ENCODE data around the gene GPR180. TPM values are rescaled to one million over a fixed set of nuclear protein-coding genes. Genes with fewer than 3 reads are reported as not detected.
"Not testable (repeated sequence)": the region's sequence is repeated elsewhere in the genome, so short reads cannot be mapped to it uniquely, and the experiment has no call there.

GPR180 gene
- total RNA-seq, 2 experiments from 2014 or later = 5.3 to 5.4 TPM

DNA sequence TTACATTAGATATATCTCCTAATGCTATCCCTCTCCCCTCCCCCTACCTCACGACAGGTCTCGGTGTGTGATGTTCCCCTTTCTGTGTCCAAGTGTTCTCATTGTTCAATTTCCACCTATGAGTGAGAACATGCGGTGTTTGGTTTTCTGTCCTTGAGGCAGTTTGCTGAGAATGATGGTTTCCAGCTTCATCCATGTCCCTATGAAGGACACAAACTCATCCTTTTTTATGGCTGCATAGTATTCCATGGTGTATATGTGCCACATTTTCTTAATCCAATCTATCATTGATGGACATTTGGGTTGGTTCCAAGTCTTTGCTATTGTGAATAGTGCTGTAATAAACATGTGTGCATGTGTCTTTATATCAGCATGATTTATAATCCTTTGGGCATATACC lies 36.0 kb downstream of the GPR180 start:
- H3K27ac Mint-ChIP-seq, H3K9me3 Mint-ChIP-seq: not testable (repeated sequence)

DNA sequence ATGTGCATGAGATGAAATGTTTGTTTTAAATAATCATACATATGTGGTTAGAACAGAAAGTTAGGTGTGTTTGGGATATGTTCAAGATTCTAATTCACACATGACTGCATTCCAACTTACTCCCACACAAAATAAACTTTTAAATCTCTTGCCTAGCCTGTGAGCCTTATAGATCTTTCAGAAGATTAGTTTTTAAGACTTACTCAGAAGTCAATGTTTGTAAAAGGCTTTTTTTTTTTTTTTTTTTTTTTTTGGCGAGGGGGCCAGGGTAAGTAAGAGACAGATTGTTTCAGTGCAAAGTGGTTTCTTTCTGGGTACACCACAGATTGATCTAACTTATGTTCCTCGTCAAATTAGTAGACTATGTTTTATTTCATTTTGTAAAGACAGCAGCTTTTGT lies 39.1 kb downstream of the GPR180 start:
- no peaks in the 10 kb centered on the region for H3K9me3 Mint-ChIP-seq
- H3K4me3 Mint-ChIP-seq = no peak overlapping the region
- POLR2A ChIA-PET = no interaction called here
- H3K4me1 Mint-ChIP-seq = no peaks in the 10 kb centered on the region
- no peak for DNase-seq
- H3K27me3 Mint-ChIP-seq = peaks cover 7% of the 10 kb centered on the region
- no peaks in the 10 kb centered on the region for H3K36me3 Mint-ChIP-seq
- no peak overlapping the region for H3K27ac Mint-ChIP-seq
- no peak for ATAC-seq (ENCODE audit: low read depth)

More for the DNA sequence above, 36.0 kb downstream of the GPR180 start:
- H3K4me1 Mint-ChIP-seq; DNase-seq; H3K4me3 Mint-ChIP-seq; H3K36me3 Mint-ChIP-seq; H3K27me3 Mint-ChIP-seq; ATAC-seq (ENCODE audit: low read depth); POLR2A ChIA-PET: not testable (repeated sequence)

DNA sequence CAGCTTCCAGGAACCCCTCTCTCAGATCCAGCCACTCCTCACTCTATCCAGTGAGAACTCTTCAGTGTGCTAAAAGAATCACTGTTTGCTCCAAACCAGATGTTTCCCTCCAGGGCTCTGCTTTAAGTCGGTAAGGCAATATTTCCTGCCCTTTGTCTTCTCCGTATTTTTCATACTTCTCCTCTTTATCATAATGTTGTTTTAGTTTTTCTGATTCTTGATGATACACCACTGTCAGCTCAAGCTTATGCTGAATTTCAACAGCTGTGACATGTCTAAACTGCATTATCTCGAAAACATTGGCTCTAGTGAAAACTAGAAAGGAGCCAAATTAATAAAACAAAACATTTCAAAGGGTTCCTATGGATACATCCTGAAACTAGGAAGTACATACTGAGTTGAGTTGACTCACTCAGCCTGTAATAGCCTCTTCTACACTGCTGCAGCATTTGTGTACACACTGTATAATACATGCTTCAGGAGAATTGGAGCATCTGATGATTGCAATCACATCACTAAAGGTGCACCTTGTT lies 39.8 kb downstream of the GPR180 start:
- Mint-ChIP-seq H3K36me3 (no peaks in the 10 kb centered on the region), H3K4me1 (no peaks in the 10 kb centered on the region), H3K27ac (no peak overlapping the region), H3K27me3 (peaks cover 7% of the 10 kb centered on the region), H3K4me3 (no peak overlapping the region), H3K9me3 (no peaks in the 10 kb centered on the region)
- DNase-seq (no peak), ATAC-seq (ENCODE audit: low read depth) (no peak)
- POLR2A ChIA-PET = no interaction called here

DNA sequence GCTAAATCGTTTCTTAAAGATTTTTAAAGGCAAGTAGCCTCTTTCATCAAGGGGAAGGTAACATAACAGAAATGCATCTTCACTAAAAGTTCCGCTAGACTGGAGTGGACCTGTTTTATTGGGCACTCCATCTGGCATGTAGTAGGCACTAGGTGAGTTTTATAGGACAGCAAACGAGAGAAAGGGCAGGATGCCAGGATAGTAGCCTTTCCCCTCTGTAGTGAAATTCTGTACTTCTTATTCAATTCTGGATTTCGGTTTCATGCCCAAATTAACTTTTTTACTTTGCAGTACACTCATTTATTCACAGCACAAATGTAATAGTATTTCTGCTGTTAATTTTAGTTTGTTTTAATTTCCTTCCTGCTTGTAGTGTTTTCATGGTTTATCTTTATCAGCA lies 45.2 kb downstream of the GPR180 start:
- Mint-ChIP-seq H3K4me3 (no peak overlapping the region), H3K4me1 (peaks cover 2% of the 10 kb centered on the region), H3K36me3 (no peaks in the 10 kb centered on the region), H3K9me3 (no peaks in the 10 kb centered on the region), H3K27me3 (peaks cover 4% of the 10 kb centered on the region), H3K27ac (no peak overlapping the region)
- ATAC-seq (ENCODE audit: low read depth) (no peak), DNase-seq (no peak)
- POLR2A ChIA-PET = no interaction called here

DNA sequence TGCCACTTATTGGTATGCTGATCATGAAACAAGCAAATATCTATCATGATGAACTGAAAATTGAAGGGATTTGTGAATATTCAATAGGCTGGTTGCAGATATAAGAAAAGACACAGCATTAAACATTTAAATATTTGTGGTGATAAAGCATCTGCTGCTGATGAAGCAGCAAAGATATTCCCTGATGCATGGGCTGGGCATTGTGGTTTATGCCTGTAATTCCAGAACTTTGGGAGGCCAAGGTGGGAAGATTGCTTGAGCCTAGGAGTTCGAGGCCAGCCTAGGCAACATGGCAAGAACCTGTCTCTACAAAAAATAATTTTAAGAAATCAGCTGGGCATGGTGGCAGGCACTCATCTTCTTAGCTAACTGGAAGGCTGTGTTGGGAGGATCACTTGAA lies 54.5 kb downstream of the GPR180 start:
- H3K9me3 Mint-ChIP-seq = no peaks in the 10 kb centered on the region

DNA sequence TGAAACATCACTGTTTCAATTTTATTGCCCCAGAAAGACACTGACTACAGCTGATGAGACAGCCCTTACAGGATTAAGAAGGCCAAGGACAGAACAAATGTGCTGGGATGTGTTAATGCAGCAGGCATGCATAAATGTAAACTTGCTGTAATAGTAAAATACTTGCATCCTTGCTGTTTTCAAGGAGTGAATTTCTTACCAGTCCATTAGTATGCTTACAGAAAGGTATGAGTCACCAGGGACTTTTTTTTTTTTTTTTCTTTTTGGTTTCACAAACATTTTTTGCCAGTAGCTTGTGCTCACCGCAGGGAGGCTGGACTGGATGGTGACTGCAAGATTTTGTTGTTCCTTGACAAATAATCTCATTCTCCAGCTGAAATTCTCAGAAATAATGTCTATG lies 55.1 kb downstream of the GPR180 start:
- POLR2A ChIA-PET = no interaction called here
- peaks cover 20% of the 10 kb centered on the region for H3K27me3 Mint-ChIP-seq
- no peak for ATAC-seq (ENCODE audit: low read depth)
- H3K4me3 Mint-ChIP-seq = no peak overlapping the region
- H3K27ac Mint-ChIP-seq = no peak overlapping the region
- no peaks in the 10 kb centered on the region for H3K9me3 Mint-ChIP-seq
- H3K36me3 Mint-ChIP-seq = no peaks in the 10 kb centered on the region
- no peaks in the 10 kb centered on the region for H3K4me1 Mint-ChIP-seq
- DNase-seq = no peak

More for the DNA sequence above, 54.5 kb downstream of the GPR180 start:
- Mint-ChIP-seq H3K36me3 (no peaks in the 10 kb centered on the region), H3K4me3 (no peak overlapping the region), H3K27ac (no peak overlapping the region), H3K4me1 (no peaks in the 10 kb centered on the region), H3K27me3 (peaks cover 17% of the 10 kb centered on the region)
- POLR2A ChIA-PET = no interaction called here
- ATAC-seq (ENCODE audit: low read depth) = no peak
- DNase-seq = no peak

- H3K27me3 Mint-ChIP-seq = peaks cover 23% of the 10 kb centered on the region
- H3K4me3 Mint-ChIP-seq = no peak overlapping the region
- no peak for DNase-seq
- no peaks in the 10 kb centered on the region for H3K9me3 Mint-ChIP-seq
- peaks cover under 1% of the 10 kb centered on the region for H3K4me1 Mint-ChIP-seq
- ATAC-seq (ENCODE audit: low read depth) = no peak
- POLR2A ChIA-PET = no interaction called here
- H3K36me3 Mint-ChIP-seq = no peaks in the 10 kb centered on the region
- no peak overlapping the region for H3K27ac Mint-ChIP-seq
These were observed 55.5 kb downstream of the GPR180 start for GRCh38 chr13:94657167-94657566.

DNA sequence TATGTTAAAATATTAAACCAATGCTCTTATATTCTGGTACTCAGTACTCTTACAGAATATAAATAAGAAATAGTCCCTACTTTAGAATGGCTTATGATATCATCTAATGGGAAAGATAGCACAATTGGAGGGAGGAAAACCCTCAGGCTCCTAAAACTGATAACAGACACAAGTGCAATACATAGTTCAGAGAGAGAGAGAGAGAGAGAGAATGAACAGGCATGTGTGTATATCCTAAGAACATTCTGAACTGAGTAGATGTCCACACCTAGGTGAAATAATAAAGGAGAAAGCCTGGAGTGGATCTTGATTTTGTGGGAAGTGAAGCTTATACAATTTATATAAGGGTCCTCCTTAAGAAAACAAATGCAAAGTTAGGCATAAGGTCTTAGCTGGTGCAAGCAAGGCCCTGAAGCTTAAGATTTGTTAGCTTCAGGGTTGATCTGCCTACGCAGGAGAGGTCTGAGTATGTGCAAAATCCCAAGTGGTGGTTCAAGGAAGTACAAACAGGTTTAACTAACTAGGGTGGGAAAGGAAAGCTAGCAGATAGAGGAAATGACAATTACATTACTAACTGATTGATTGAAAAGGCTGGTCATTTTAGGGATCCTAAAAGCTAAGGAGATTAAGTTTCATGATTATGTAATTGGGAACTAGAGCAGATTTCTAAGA lies 57.4 kb downstream of the GPR180 start:
- Mint-ChIP-seq H3K36me3 (no peaks in the 10 kb centered on the region), H3K9me3 (no peaks in the 10 kb centered on the region), H3K27me3 (peaks cover 35% of the 10 kb centered on the region), H3K27ac (no peak overlapping the region), H3K4me3 (no peak overlapping the region), H3K4me1 (peaks cover 7% of the 10 kb centered on the region)
- ATAC-seq (ENCODE audit: low read depth) (no peak), DNase-seq (no peak)
- POLR2A ChIA-PET = no interaction called here

DNA sequence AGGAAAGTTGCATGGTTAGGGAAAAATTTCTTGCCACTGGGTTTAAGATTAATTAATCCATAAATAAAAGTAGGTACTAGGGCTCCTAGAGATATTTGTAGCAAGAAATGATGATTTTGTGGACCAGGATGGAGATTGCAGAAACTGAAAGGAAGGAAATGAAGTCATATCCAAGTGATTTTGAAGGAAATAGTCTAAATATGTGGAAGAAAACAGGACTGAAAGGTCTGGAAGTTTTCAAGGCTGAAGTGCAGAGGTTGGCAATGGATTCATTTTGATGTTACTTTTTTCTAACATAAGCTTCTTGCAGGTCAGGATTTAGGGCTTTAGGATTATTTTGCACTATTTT lies 57.9 kb downstream of the GPR180 start:
- H3K27ac Mint-ChIP-seq = no peak overlapping the region
- peaks cover 35% of the 10 kb centered on the region for H3K27me3 Mint-ChIP-seq
- no peaks in the 10 kb centered on the region for H3K36me3 Mint-ChIP-seq
- POLR2A ChIA-PET = no interaction called here
- no peak for DNase-seq
- no peak for ATAC-seq (ENCODE audit: low read depth)
- peaks cover 7% of the 10 kb centered on the region for H3K4me1 Mint-ChIP-seq
- no peaks in the 10 kb centered on the region for H3K9me3 Mint-ChIP-seq
- H3K4me3 Mint-ChIP-seq = no peak overlapping the region

DNA sequence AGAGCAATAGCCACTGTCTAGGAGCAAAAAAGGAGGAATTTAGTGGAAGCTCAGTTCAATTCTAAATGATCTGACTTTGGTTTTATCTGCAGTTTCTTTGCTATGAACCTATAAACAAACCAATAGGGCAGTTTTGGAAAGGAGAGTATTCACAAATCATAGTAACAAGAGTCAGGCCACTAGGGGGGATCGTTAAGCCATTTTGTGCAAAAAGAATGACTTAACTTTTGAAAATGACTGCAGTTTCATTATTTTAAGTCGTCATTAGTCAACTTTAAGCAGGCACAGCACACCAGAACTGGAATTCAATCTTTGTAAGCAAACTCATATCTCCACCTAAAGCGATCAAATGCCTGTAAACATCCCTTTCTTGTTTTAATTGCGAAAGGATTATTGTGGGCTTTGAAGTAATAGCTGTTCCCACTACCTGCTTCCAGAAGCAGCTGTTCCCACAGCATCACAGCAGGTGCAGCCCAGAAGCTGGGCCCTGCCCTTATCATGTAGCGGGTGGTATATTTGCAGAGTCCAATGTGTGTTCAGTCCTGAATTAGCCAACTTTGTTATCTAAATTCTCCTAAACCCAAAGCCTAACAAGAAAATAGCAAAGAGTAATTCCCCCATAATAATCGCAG lies 59.2 kb downstream of the GPR180 start:
- peaks cover 37% of the 10 kb centered on the region for H3K27me3 Mint-ChIP-seq
- H3K9me3 Mint-ChIP-seq = no peaks in the 10 kb centered on the region
- H3K36me3 Mint-ChIP-seq = no peaks in the 10 kb centered on the region
- POLR2A ChIA-PET = no interaction called here
- H3K4me3 Mint-ChIP-seq = no peak overlapping the region
- no peak overlapping the region for H3K27ac Mint-ChIP-seq
- H3K4me1 Mint-ChIP-seq = peaks cover 7% of the 10 kb centered on the region
- DNase-seq = no peak
- no peak for ATAC-seq (ENCODE audit: low read depth)

GRCh38 chr13:94661406-94661805 lies 59.7 kb downstream of the GPR180 start:
- Mint-ChIP-seq H3K27me3 (peaks cover 34% of the 10 kb centered on the region), H3K4me1 (peaks cover 7% of the 10 kb centered on the region), H3K4me3 (no peak overlapping the region), H3K27ac (no peak overlapping the region), H3K36me3 (no peaks in the 10 kb centered on the region), H3K9me3 (no peaks in the 10 kb centered on the region)
- DNase-seq (no peak), ATAC-seq (ENCODE audit: low read depth) (no peak)
- POLR2A ChIA-PET = no interaction called here

- Mint-ChIP-seq H3K36me3 (no peaks in the 10 kb centered on the region), H3K27ac (no peak overlapping the region), H3K4me3 (no peak overlapping the region), H3K4me1 (peaks cover 12% of the 10 kb centered on the region), H3K9me3 (no peaks in the 10 kb centered on the region), H3K27me3 (peaks cover 34% of the 10 kb centered on the region)
- no peak for ATAC-seq (ENCODE audit: low read depth)
- POLR2A ChIA-PET = no interaction called here
- DNase-seq = no peak
These were observed 60.8 kb downstream of the GPR180 start for GRCh38 chr13:94662274-94662945.

DNA sequence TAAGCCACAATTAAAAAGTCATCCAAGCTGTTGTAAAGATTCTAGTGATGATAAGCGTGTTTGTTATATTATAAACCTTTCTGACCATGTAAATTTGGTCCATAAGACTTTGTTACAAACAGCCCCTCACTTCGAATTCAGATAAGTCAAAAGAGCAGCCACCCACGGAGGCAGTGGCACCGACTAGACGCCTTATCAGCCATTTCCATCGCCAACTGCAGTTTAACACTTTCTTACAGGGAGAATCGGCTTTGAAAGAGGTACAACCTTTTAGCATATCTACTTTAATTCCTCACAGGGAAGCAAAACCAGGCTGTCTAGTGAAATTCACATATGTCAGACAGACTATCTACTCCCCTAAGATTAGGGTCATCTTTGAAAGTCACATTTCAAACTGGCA lies 63.2 kb downstream of the GPR180 start:
- H3K27me3 Mint-ChIP-seq = peaks cover 30% of the 10 kb centered on the region

DNA sequence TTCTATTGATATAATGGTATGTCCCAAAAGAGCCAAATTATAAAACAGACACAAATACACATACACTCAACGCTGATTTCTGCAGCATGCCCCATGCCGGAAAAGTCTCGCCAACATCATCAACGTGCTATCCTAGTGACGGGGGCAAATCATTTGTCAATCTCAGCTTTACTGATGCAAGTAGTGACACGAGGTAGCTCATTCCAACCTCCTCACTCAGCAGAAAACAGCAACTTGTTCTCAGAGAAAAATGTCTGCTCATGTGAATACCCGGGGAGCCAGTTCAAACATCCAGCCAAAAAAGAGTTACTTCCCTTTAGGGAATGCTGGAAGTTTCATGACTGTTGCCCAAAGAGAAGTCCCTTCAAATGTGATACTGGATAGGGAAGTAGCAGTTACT lies 64.4 kb downstream of the GPR180 start:
- Mint-ChIP-seq H3K4me1 (peaks cover 16% of the 10 kb centered on the region), H3K27me3 (peaks cover 30% of the 10 kb centered on the region)
- no peak for DNase-seq

More for the DNA sequence above, 63.2 kb downstream of the GPR180 start:
- Mint-ChIP-seq H3K27ac (no peak overlapping the region), H3K4me3 (no peak overlapping the region), H3K4me1 (peaks cover 16% of the 10 kb centered on the region), H3K36me3 (no peaks in the 10 kb centered on the region), H3K9me3 (no peaks in the 10 kb centered on the region)
- ATAC-seq (ENCODE audit: low read depth) (no peak), DNase-seq (no peak)
- POLR2A ChIA-PET = no interaction called here

More for the DNA sequence above, 64.4 kb downstream of the GPR180 start:
- Mint-ChIP-seq H3K9me3 (no peaks in the 10 kb centered on the region), H3K36me3 (no peaks in the 10 kb centered on the region), H3K4me3 (no peak overlapping the region), H3K27ac (no peak overlapping the region)
- POLR2A ChIA-PET = no interaction called here
- no peak for ATAC-seq (ENCODE audit: low read depth)

Measured in activated naive CD8-positive, alpha-beta T cell treated with anti-CD3 and anti-CD28 coated beads, Interleukin-2, amount 10 ng/mL, durations not matched to agents 7 days and 5 days (primary cell).